Loucy (cell line): ENCODE data around the gene MEIKIN.

ENCODE experiments used
- H2AFZ ChIP-seq: fragments of 200-600 bp; sonication (generic); 2 replicates; pipeline ENCODE4 v1.6.0; 2016; ENCODE audit warnings: antibody characterized with exemption, mild to moderate bottlenecking, low read length, moderate library complexity
- H3F3A ChIP-seq: fragments of 200-600 bp; 2 replicates; pipeline ENCODE4 v1.6.0; 2016; ENCODE audit warnings: antibody characterized with exemption, low read depth, mild to moderate bottlenecking
- H3K27me3 ChIP-seq: fragments of 200-600 bp; sonication (generic); 2 replicates; pipeline ENCODE4 v1.6.1; 2014; ENCODE audit warnings: low read length, mild to moderate bottlenecking; ENCODE audit not compliant: insufficient read depth, poor library complexity, severe bottlenecking
- H3K36me3 ChIP-seq: fragments of 200-600 bp; sonication (generic); 2 replicates; pipeline ENCODE4 v1.6.1; 2016; ENCODE audit warnings: low read length; ENCODE audit not compliant: insufficient read depth
- H3K4me1 ChIP-seq: fragments of 200-600 bp; sonication (generic); 2 replicates; pipeline ENCODE4 v1.5.1; 2014; ENCODE audit warnings: low read length, mild to moderate bottlenecking; ENCODE audit not compliant: insufficient read depth, poor library complexity, severe bottlenecking
- H3K4me2 ChIP-seq: fragments of 200-600 bp; sonication (generic); 2 replicates; pipeline ENCODE4 v1.6.0; 2014; ENCODE audit warnings: antibody characterized with exemption, low read length, low read depth, mild to moderate bottlenecking; ENCODE audit not compliant: poor library complexity, severe bottlenecking
- H3K4me3 ChIP-seq: fragments of 200-600 bp; sonication (generic); 2 replicates; pipeline ENCODE4 v1.5.1; 2014; ENCODE audit warnings: low read length, mild to moderate bottlenecking, mixed read lengths; ENCODE audit not compliant: poor library complexity, severe bottlenecking
- H3K79me2 ChIP-seq: fragments of 200-600 bp; sonication (generic); 2 replicates; pipeline ENCODE4 v1.6.1; 2014; ENCODE audit warnings: low read length; ENCODE audit not compliant: insufficient read depth
- H3K9ac ChIP-seq: fragments of 200-600 bp; sonication (generic); 2 replicates; pipeline ENCODE4 v1.6.0; 2014; ENCODE audit warnings: mild to moderate bottlenecking, low read depth, low read length, moderate library complexity; ENCODE audit not compliant: poor library complexity, severe bottlenecking
- H3K9me2 ChIP-seq: fragments of 200-600 bp; sonication (generic); replicated peaks from 2 replicates; pipeline ENCODE4 v1.6.1; 2016; ENCODE audit warnings: low read depth, low read length, mixed read lengths
- H3K9me3 ChIP-seq: fragments of 200-600 bp; sonication (generic); 2 replicates; pipeline ENCODE4 v1.6.1; 2014; ENCODE audit warnings: mild to moderate bottlenecking, antibody characterized with exemption, low read length, low read depth; ENCODE audit not compliant: insufficient read depth
- H4K20me1 ChIP-seq: fragments of 200-600 bp; sonication (generic); 2 replicates; pipeline ENCODE4 v1.6.0; 2014; ENCODE audit warnings: antibody characterized with exemption, low read length, mild to moderate bottlenecking; ENCODE audit not compliant: insufficient read depth, poor library complexity, severe bottlenecking
- CTCF ChIP-seq: fragments of 200-600 bp; sonication (generic); conservative IDR thresholded peaks from 2 replicates; pipeline ENCODE4 v1.5.1; 2014; ENCODE audit warnings: mild to moderate bottlenecking, antibody characterized with exemption, low read length
- EZH2phosphoT487 ChIP-seq: fragments of 200-600 bp; IDR thresholded peaks from 2 replicates; pipeline ENCODE4 v1.6.1; 2018; ENCODE audit warnings: antibody characterized with exemption, mild to moderate bottlenecking, moderate library complexity, borderline replicate concordance

Gene MEIKIN

GRCh38 chr5:131776450-131776849 lies 169.0 kb downstream of the MEIKIN start:
- H3K79me2 ChIP-seq, result peaks cover 84% of the 10 kb centered on the region
- H3K4me1 ChIP-seq, result peaks cover 8% of the 10 kb centered on the region
- no peaks in the 10 kb centered on the region for H3K36me3 ChIP-seq
- peaks cover 24% of the 10 kb centered on the region for H4K20me1 ChIP-seq
- no peak overlapping the region for H3K4me2 ChIP-seq
- no peaks in the 10 kb centered on the region for H3K9me3 ChIP-seq
- no peak overlapping the region for H3K4me3 ChIP-seq
- H2AFZ ChIP-seq, result no peak overlapping the region
- no peaks in the 10 kb centered on the region for H3K27me3 ChIP-seq
- TF ChIP-seq EZH2phosphoT487 (no peak), CTCF (no peak)
- no peaks in the 10 kb centered on the region for H3K9me2 ChIP-seq
- H3K9ac ChIP-seq, result no peak overlapping the region
- no peaks in the 10 kb centered on the region for H3F3A ChIP-seq

- Histone ChIP-seq H2AFZ (no peak overlapping the region), H3K9ac (no peak overlapping the region), H3K9me2 (no peaks in the 10 kb centered on the region), H3K36me3 (no peaks in the 10 kb centered on the region), H3K27me3 (no peaks in the 10 kb centered on the region), H3F3A (no peaks in the 10 kb centered on the region), H4K20me1 (peaks cover 24% of the 10 kb centered on the region), H3K4me1 (peaks cover 15% of the 10 kb centered on the region), H3K9me3 (no peaks in the 10 kb centered on the region), H3K4me2 (no peak overlapping the region), H3K79me2 (peaks cover 84% of the 10 kb centered on the region), H3K4me3 (no peak overlapping the region)
- TF ChIP-seq CTCF (no peak), EZH2phosphoT487 (no peak)
These were observed 170.7 kb downstream of the MEIKIN start for GRCh38 chr5:131774652-131775367.

- no peaks in the 10 kb centered on the region for H3K9me2 ChIP-seq
- no peaks in the 10 kb centered on the region for H3K27me3 ChIP-seq
- H3K36me3 ChIP-seq, result no peaks in the 10 kb centered on the region
- peaks cover 85% of the 10 kb centered on the region for H3K79me2 ChIP-seq
- H3K4me2 ChIP-seq, result no peak overlapping the region
- peaks cover 17% of the 10 kb centered on the region for H3K4me1 ChIP-seq
- TF ChIP-seq CTCF (no peak), EZH2phosphoT487 (no peak)
- H3K4me3 ChIP-seq, result no peak overlapping the region
- peaks cover 29% of the 10 kb centered on the region for H4K20me1 ChIP-seq
- no peak overlapping the region for H3K9ac ChIP-seq
- no peaks in the 10 kb centered on the region for H3F3A ChIP-seq
- no peaks in the 10 kb centered on the region for H3K9me3 ChIP-seq
- no peak overlapping the region for H2AFZ ChIP-seq
These were observed 171.7 kb downstream of the MEIKIN start for GRCh38 chr5:131773805-131774204.
